HG03342 (cell line): ENCODE data around the gene TSHZ1.

ENCODE experiments used
- ATAC-seq: cut with Tn5 transposase; IDR thresholded peaks from one replicate; pipeline ENCODE4 v1.9.1; 2021; ENCODE audit warnings: mild to moderate bottlenecking, moderate library complexity; ENCODE audit not compliant: unreplicated experiment

TSHZ1 gene

DNA sequence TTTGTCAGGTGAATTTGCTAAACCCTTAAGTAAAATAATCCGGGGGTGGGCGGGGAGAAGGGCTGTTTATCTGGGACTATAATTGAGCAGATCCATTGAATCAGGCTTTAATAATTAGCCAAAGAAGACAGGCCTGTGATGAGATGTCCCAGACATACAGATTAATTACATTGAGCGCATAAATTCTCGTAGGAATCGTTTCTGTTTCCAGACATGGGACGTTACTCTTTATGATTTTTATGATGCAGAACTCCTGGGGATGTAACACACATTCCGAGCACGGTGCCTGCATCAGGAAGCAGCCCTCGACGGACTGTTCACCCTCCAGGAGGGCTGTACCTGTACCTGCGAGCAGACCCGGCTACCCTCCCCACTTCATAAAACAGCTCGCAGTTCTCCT, 128.0 kb downstream of the TSHZ1 start:
- no peak for ATAC-seq
